Keratinocyte (primary cell): ENCODE results near the gene NME3.

Source experiments
- EZH2 ChIP-seq: IDR thresholded peaks from one replicate; pipeline ENCODE4 v1.6.1; 2012; ENCODE audit warnings: inconsistent platforms, mild to moderate bottlenecking, low read length, moderate library complexity
- TF ChIP-seq, protein P1 (sequence below), 3 experiments: IDR thresholded peaks in 1 of 3; conservative IDR thresholded peaks in 1 of 3; optimal IDR thresholded peaks in 1 of 3; 2 replicates in 2 of 3; 3 replicates in 1 of 3; pipeline versions ENCODE3 to v1.5.1; 2011; ENCODE audit warnings: low read length in 3 of 3, mild to moderate bottlenecking in 3 of 3, moderate library complexity in 2 of 3, control low read depth in 1 of 3, inconsistent platforms in 1 of 3; ENCODE audit not compliant: insufficient read depth in 2 of 3; ENCODE audit errors: extremely low read depth in 1 of 3

DNA sequence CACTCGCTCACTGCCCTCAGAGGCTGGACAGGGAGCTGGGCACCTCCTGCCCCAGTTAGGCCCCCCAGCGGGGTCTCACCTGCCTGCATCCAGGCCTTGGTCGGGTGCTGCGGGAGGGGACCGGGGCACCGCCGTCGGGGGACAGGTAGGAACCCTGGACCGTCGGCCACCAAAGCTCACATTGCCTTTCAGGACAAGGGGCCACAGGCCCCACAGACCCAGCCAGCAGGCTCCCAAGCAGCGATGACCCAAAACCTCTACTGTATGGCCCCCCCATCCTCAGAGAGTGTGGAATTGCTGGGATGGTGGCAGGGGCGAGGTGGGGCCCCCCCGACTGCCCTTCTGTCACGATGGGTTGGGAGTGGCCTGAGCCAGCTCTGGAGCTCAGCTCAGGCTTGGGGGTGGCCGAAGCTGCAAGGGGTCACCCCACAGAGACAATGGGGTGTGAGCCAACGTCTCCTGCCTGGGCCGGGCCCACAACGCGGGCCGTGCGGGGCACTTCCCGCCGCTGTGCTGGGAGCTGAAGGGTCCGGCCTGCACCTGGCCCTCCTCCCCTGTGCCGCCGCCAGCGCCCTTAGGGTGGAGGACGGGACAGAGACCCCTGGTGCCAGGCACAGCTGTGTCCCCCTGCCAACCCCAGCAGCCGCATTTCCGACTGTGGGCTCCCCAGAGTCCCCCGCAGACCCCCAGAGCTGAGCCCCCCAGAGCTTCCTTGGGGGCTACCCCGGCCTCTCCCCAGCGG, 21.7 kb upstream of the NME3 start:
- TF ChIP-seq, protein P1, sequence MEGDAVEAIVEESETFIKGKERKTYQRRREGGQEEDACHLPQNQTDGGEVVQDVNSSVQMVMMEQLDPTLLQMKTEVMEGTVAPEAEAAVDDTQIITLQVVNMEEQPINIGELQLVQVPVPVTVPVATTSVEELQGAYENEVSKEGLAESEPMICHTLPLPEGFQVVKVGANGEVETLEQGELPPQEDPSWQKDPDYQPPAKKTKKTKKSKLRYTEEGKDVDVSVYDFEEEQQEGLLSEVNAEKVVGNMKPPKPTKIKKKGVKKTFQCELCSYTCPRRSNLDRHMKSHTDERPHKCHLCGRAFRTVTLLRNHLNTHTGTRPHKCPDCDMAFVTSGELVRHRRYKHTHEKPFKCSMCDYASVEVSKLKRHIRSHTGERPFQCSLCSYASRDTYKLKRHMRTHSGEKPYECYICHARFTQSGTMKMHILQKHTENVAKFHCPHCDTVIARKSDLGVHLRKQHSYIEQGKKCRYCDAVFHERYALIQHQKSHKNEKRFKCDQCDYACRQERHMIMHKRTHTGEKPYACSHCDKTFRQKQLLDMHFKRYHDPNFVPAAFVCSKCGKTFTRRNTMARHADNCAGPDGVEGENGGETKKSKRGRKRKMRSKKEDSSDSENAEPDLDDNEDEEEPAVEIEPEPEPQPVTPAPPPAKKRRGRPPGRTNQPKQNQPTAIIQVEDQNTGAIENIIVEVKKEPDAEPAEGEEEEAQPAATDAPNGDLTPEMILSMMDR (optimal IDR thresholded peaks at IDR 0.05 in 1 of 3, IDR thresholded peaks at IDR 0.05 in 1 of 3, conservative IDR thresholded peaks at IDR 0.05 in 1 of 3; ENCODE audit: extremely low read depth in 1 of 3, insufficient read depth in 2 of 3, low read length in 3 of 3) = no peak
- TF ChIP-seq EZH2 = no peak
